ENCODE results near the gene SLC25A30. TPM values are rescaled to one million over a fixed set of nuclear protein-coding genes. Genes with fewer than 3 reads are reported as not detected.
"Not testable (repeated sequence)": the region's sequence is repeated elsewhere in the genome, so short reads cannot be mapped to it uniquely, and the experiment has no call there.

Gene SLC25A30
- total RNA-seq, 1 experiment from 2014 or later = 26.0 TPM

- no peak overlapping the region for H3K27ac ChIP-seq (ENCODE audit: low read depth, low read length, poor library complexity, severe bottlenecking)
- POLR2A ChIA-PET (ENCODE audit: low non-redundant PET) = interaction anchor here (0.6 kb wide), 1 partner anchor 46 kb away, joined by 4 read pairs; no protein-coding TSS in a partner anchor
- no peak for TF ChIP-seq EZH2 (IDR thresholded peaks at IDR 0.05; ENCODE audit: borderline replicate concordance, low read depth, low read length, poor library complexity, severe bottlenecking)
- TF ChIP-seq, protein P1, sequence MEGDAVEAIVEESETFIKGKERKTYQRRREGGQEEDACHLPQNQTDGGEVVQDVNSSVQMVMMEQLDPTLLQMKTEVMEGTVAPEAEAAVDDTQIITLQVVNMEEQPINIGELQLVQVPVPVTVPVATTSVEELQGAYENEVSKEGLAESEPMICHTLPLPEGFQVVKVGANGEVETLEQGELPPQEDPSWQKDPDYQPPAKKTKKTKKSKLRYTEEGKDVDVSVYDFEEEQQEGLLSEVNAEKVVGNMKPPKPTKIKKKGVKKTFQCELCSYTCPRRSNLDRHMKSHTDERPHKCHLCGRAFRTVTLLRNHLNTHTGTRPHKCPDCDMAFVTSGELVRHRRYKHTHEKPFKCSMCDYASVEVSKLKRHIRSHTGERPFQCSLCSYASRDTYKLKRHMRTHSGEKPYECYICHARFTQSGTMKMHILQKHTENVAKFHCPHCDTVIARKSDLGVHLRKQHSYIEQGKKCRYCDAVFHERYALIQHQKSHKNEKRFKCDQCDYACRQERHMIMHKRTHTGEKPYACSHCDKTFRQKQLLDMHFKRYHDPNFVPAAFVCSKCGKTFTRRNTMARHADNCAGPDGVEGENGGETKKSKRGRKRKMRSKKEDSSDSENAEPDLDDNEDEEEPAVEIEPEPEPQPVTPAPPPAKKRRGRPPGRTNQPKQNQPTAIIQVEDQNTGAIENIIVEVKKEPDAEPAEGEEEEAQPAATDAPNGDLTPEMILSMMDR (conservative IDR thresholded peaks at IDR 0.05; ENCODE audit: low read depth, low read length) = no peak
Observed at GRCh38 chr13:45385907-45386553, 32.1 kb downstream of the SLC25A30 start.

GRCh38 chr13:45385320-45385719 lies 32.9 kb downstream of the SLC25A30 start:
- H3K27ac ChIP-seq (ENCODE audit: low read depth, low read length, poor library complexity, severe bottlenecking) = no peak overlapping the region
- no peaks in the 10 kb centered on the region for H3K36me3 ChIP-seq (ENCODE audit: insufficient read depth, low read length, poor library complexity, severe bottlenecking)
- intact Hi-C loops (cut with micrococcal nuclease; ENCODE audit: unreplicated experiment) = no loop called here
- DNase-seq (ENCODE audit: low spot score) = no peak
- H3K4me3 ChIP-seq (ENCODE audit: low read depth, low read length, poor library complexity, severe bottlenecking) = no peak overlapping the region
- ChIA-PET CTCF (no interaction called here), POLR2A (ENCODE audit: low non-redundant PET) (interaction anchor here (0.6 kb wide), 1 partner anchor 45 kb away, joined by 4 read pairs; no protein-coding TSS in a partner anchor)
- H3K9me3 ChIP-seq (ENCODE audit: low read depth, low read length, poor library complexity, severe bottlenecking) = no peaks in the 10 kb centered on the region
- no TSS peak for BruUV-seq (replicated peaks)
- H3K27me3 ChIP-seq (replicated peaks; ENCODE audit: insufficient read depth, low read depth, low read length, poor library complexity) = no peaks in the 10 kb centered on the region
- H3K4me1 ChIP-seq (ENCODE audit: insufficient read depth, low read length, poor library complexity, severe bottlenecking) = no peaks in the 10 kb centered on the region
- TF ChIP-seq EZH2 (IDR thresholded peaks at IDR 0.05; ENCODE audit: borderline replicate concordance, low read depth, low read length, poor library complexity, severe bottlenecking) = no peak
- TF ChIP-seq, protein P1 (conservative IDR thresholded peaks at IDR 0.05; ENCODE audit: low read depth, low read length) = no peak

More at GRCh38 chr13:45385907-45386553, 32.1 kb downstream of the SLC25A30 start:
- BruUV-seq (replicated peaks) = no TSS peak
- intact Hi-C loops (cut with micrococcal nuclease; ENCODE audit: unreplicated experiment) = no loop called here
- Histone ChIP-seq H3K27me3 (replicated peaks; ENCODE audit: insufficient read depth, low read depth, low read length, poor library complexity) (no peaks in the 10 kb centered on the region), H3K36me3 (ENCODE audit: insufficient read depth, low read length, poor library complexity, severe bottlenecking) (no peaks in the 10 kb centered on the region), H3K9me3 (ENCODE audit: low read depth, low read length, poor library complexity, severe bottlenecking) (no peaks in the 10 kb centered on the region), H3K4me1 (ENCODE audit: insufficient read depth, low read length, poor library complexity, severe bottlenecking) (no peaks in the 10 kb centered on the region), H3K4me3 (ENCODE audit: low read depth, low read length, poor library complexity, severe bottlenecking) (no peak overlapping the region)
- CTCF ChIA-PET = no interaction called here
- DNase-seq (ENCODE audit: low spot score) = no peak

DNA sequence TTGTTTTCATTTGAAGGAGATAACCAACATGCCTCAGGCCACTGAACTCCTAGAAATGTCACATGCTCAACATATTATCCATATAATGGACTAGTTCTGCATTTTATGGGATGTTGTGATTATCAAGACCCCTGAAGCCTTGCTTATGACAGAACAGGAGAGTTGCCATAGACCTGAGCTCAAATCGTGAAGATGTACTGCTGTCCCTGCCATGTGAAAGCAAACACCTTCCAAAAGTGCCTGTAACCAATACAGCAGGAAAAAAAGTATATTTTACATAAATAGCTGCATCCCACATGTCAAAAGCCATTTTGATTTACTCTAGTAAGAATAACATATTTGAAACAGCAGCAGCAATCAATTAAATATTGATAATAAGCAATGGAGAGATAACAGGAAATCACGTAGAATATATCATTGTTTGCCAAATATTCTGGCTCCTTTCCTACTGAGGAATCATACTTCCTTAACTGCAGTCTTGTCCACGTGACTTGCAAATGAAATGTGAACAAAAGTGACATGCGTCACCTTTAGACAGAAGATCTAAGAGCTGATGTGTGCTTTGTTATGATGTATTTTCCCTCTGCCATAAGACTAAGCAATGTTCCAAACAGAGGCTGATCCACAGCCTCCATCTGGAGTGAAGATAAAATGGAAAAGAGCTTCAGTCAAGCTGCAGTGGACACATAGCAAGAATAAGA lies 33.5 kb downstream of the SLC25A30 start:
- no peak for DNase-seq (ENCODE audit: low spot score)
- no TSS peak for BruUV-seq (replicated peaks)
- Histone ChIP-seq H3K27me3 (replicated peaks; ENCODE audit: insufficient read depth, low read depth, low read length, poor library complexity) (no peaks in the 10 kb centered on the region), H3K27ac (ENCODE audit: low read depth, low read length, poor library complexity, severe bottlenecking) (no peak overlapping the region), H3K9me3 (ENCODE audit: low read depth, low read length, poor library complexity, severe bottlenecking) (no peaks in the 10 kb centered on the region), H3K4me1 (ENCODE audit: insufficient read depth, low read length, poor library complexity, severe bottlenecking) (no peaks in the 10 kb centered on the region), H3K4me3 (ENCODE audit: low read depth, low read length, poor library complexity, severe bottlenecking) (no peak overlapping the region), H3K36me3 (ENCODE audit: insufficient read depth, low read length, poor library complexity, severe bottlenecking) (no peaks in the 10 kb centered on the region)
- CTCF ChIA-PET = no interaction called here
- no peak for TF ChIP-seq EZH2 (IDR thresholded peaks at IDR 0.05; ENCODE audit: borderline replicate concordance, low read depth, low read length, poor library complexity, severe bottlenecking)
- TF ChIP-seq, protein P1 (conservative IDR thresholded peaks at IDR 0.05; ENCODE audit: low read depth, low read length) = no peak
- intact Hi-C loops (cut with micrococcal nuclease; ENCODE audit: unreplicated experiment) = no loop called here
- POLR2A ChIA-PET (ENCODE audit: low non-redundant PET) = no interaction called here

DNA sequence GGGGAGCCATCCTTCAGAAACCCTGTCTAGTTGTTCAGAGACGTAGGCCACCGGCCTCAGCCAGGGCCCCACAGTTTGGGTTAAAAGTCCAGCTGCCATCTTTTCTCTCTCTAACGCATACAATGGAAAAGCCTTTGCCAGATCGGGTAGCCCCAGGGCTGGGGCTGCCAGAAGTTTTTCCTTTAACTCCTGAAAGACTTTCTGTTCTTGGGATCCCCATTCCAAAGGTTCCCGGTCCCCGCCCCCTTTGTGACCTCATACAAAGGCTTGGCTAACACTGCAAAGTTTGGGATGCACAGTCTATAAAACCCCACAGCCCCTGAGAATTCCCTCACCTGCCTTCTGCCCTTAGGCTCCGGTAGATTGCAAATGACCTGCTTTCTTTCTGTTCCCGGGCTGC lies 35.4 kb downstream of the SLC25A30 start:
- H3K4me1 ChIP-seq (ENCODE audit: insufficient read depth, low read length, poor library complexity, severe bottlenecking); H3K27ac ChIP-seq (ENCODE audit: low read depth, low read length, poor library complexity, severe bottlenecking); intact Hi-C loops (cut with micrococcal nuclease; ENCODE audit: unreplicated experiment); H3K4me3 ChIP-seq (ENCODE audit: low read depth, low read length, poor library complexity, severe bottlenecking); H3K9me3 ChIP-seq (ENCODE audit: low read depth, low read length, poor library complexity, severe bottlenecking); H3K36me3 ChIP-seq (ENCODE audit: insufficient read depth, low read length, poor library complexity, severe bottlenecking); BruUV-seq (replicated peaks); H3K27me3 ChIP-seq (replicated peaks; ENCODE audit: insufficient read depth, low read depth, low read length, poor library complexity); DNase-seq (ENCODE audit: low spot score); CTCF ChIA-PET; POLR2A ChIA-PET (ENCODE audit: low non-redundant PET): not testable (repeated sequence)
